Activated B cell treated with CpG ODN at 0.5 μM for 24 hours (primary cell): ENCODE data around the gene CDKN2AIPNL. TPM values are rescaled to one million over a fixed set of nuclear protein-coding genes. Genes with fewer than 3 reads are reported as not detected.

Experiments
- ATAC-seq: fragments of 200-7000 bp; cut with Tn5 transposase; one replicate; pipeline ENCODE4 v1.10.0; 2021; ENCODE audit warnings: low read depth, mild to moderate bottlenecking, moderate library complexity
- CTCF ChIA-PET: fragments of 350-600 bp; sonication (Branson Sonifier 250); formaldehyde crosslinking; loops from one replicate; lab custom pipeline; 2021; ENCODE audit warnings: antibody characterized with exemption; lab: Charles Lee
- POLR2A ChIA-PET: fragments of 350-600 bp; sonication (Branson Sonifier 250); formaldehyde crosslinking; loops from one replicate; lab custom pipeline; 2021; ENCODE audit warnings: antibody characterized with exemption; lab: Charles Lee
- DNase-seq: peaks from one replicate; pipeline ENCODE4 v3.0.0; 2022
- H3K27ac Mint-ChIP-seq: one replicate; pipeline ENCODE4 v1.8.0; 2020; ENCODE audit warnings: mixed read lengths
- H3K27me3 Mint-ChIP-seq: one replicate; pipeline ENCODE4 v1.8.0; 2021; ENCODE audit warnings: mixed read lengths
- H3K36me3 Mint-ChIP-seq: one replicate; pipeline ENCODE4 v1.8.0; 2021; ENCODE audit warnings: low read depth, mixed read lengths
- H3K4me1 Mint-ChIP-seq: one replicate; pipeline ENCODE4 v1.8.0; 2021; ENCODE audit warnings: mixed read lengths
- H3K4me3 Mint-ChIP-seq: one replicate; pipeline ENCODE4 v1.8.0; 2020; ENCODE audit warnings: mild to moderate bottlenecking, mixed read lengths
- H3K9me3 Mint-ChIP-seq: one replicate; pipeline ENCODE4 v1.8.0; 2020; ENCODE audit warnings: mixed read lengths
- CTCF ChIP-seq: fragments of 200-600 bp; IDR thresholded peaks from one replicate; pipeline ENCODE4 v1.8.0; 2022; ENCODE audit warnings: antibody characterized with exemption, mild to moderate bottlenecking
- intact Hi-C: fragments of 100-400 bp; cut with micrococcal nuclease; formaldehyde crosslinking; loops from one replicate; pipeline ENCODE4 v1.15.1; 2024
- total RNA-seq: library from RNA; stranded (reverse); gene quantifications from 2 replicates; pipeline ENCODE4 v1.2.3, GENCODE V29; 2022

Gene CDKN2AIPNL
- total RNA-seq, 1 donor from 2014 or later: 21.6 TPM

- POLR2A ChIA-PET: interaction anchor here (0.7 to 3.0 kb wide), 4 partner anchors 34 to 1016 kb away, joined by 3 to 81 read pairs (median 3); partner anchors contain the start of gene JADE2
- Mint-ChIP-seq H3K4me3 (no peak overlapping the region), H3K27ac (no peak overlapping the region), H3K27me3 (no peaks in the 10 kb centered on the region), H3K4me1 (peaks cover 31% of the 10 kb centered on the region), H3K9me3 (no peaks in the 10 kb centered on the region), H3K36me3 (peaks cover 7% of the 10 kb centered on the region)
- intact Hi-C loops: loop anchor here (10.0 kb wide), 1 partner anchor 108 kb away; no protein-coding TSS in a partner anchor
- no peak for TF ChIP-seq CTCF
- CTCF ChIA-PET: interaction anchor here (1.6 to 4.3 kb wide), 5 partner anchors 14 to 174 kb away, joined by 3 to 26 read pairs (median 20); no protein-coding TSS in a partner anchor
- ATAC-seq: no peak
- DNase-seq: no peak
Observed at GRCh38 chr5:134413046-134413445, 1.4 kb upstream of the CDKN2AIPNL start.

GRCh38 chr5:134411228-134411545 lies 494 bp downstream of the CDKN2AIPNL start:
- H3K4me1 Mint-ChIP-seq: peaks cover 31% of the 10 kb centered on the region
- H3K9me3 Mint-ChIP-seq: no peaks in the 10 kb centered on the region
- H3K27ac Mint-ChIP-seq: peak overlapping the region; percentile 85
- ChIA-PET CTCF (interaction anchor here (0.6 to 4.3 kb wide), 24 partner anchors 16 to 176 kb away, joined by 3 to 26 read pairs (median 4); partner anchors contain the start of gene UBE2B), POLR2A (interaction anchor here (0.6 to 3.0 kb wide), 26 partner anchors 9 to 491 kb away, joined by 3 to 81 read pairs (median 4); partner anchors contain the start of genes CAMLG, CDKL3, JADE2 and UBE2B)
- H3K36me3 Mint-ChIP-seq: peaks cover 14% of the 10 kb centered on the region
- no peaks in the 10 kb centered on the region for H3K27me3 Mint-ChIP-seq
- intact Hi-C loops: loop anchor here (1.0 to 10.0 kb wide), 6 partner anchors 40 to 176 kb away; partner anchors contain the start of gene UBE2B
- no peak for DNase-seq
- TF ChIP-seq CTCF: no peak
- ATAC-seq: no peak
- peak overlapping the region; percentile 95 for H3K4me3 Mint-ChIP-seq

- Mint-ChIP-seq H3K4me1 (peaks cover 31% of the 10 kb centered on the region), H3K36me3 (peaks cover 18% of the 10 kb centered on the region), H3K27me3 (no peaks in the 10 kb centered on the region), H3K4me3 (peak overlapping the region; percentile 95), H3K27ac (no peak overlapping the region), H3K9me3 (no peaks in the 10 kb centered on the region)
- intact Hi-C loops: loop anchor here (1.0 to 10.0 kb wide), 6 partner anchors 40 to 176 kb away; partner anchors contain the start of gene UBE2B
- ATAC-seq (no peak), DNase-seq (no peak)
- POLR2A ChIA-PET: interaction anchor here (0.6 to 3.0 kb wide), 20 partner anchors 10 to 491 kb away, joined by 3 to 81 read pairs (median 4); partner anchors contain the start of genes CAMLG, CDKL3, JADE2 and UBE2B
- no peak for TF ChIP-seq CTCF
- CTCF ChIA-PET: interaction anchor here (0.6 to 4.3 kb wide), 17 partner anchors 16 to 177 kb away, joined by 3 to 26 read pairs (median 4); partner anchors contain the start of gene UBE2B
Observed at GRCh38 chr5:134410822-134411221, 859 bp downstream of the CDKN2AIPNL start.

GRCh38 chr5:134409321-134409720 lies 2.4 kb downstream of the CDKN2AIPNL start:
- intact Hi-C loops: no loop called here
- no peak for DNase-seq
- Mint-ChIP-seq H3K27ac (no peak overlapping the region), H3K4me3 (peak overlapping the region; percentile 32), H3K4me1 (peaks cover 31% of the 10 kb centered on the region), H3K36me3 (peaks cover 22% of the 10 kb centered on the region), H3K27me3 (no peaks in the 10 kb centered on the region), H3K9me3 (no peaks in the 10 kb centered on the region)
- POLR2A ChIA-PET: interaction anchor here (0.6 to 1.5 kb wide), 3 partner anchors 25 to 183 kb away, joined by 3 read pairs; partner anchors contain the start of gene PPP2CA
- TF ChIP-seq CTCF: no peak
- CTCF ChIA-PET: no interaction called here
- ATAC-seq: no peak

- no peak for TF ChIP-seq CTCF
- ChIA-PET CTCF (no interaction called here), POLR2A (interaction anchor here (0.7 kb wide), 1 partner anchor 34 kb away, joined by 7 read pairs; no protein-coding TSS in a partner anchor)
- H3K4me1 Mint-ChIP-seq: peaks cover 22% of the 10 kb centered on the region
- H3K36me3 Mint-ChIP-seq: peaks cover 36% of the 10 kb centered on the region
- no peak overlapping the region for H3K4me3 Mint-ChIP-seq
- no peak overlapping the region for H3K27ac Mint-ChIP-seq
- ATAC-seq: no peak
- intact Hi-C loops: no loop called here
- no peak for DNase-seq
- no peaks in the 10 kb centered on the region for H3K9me3 Mint-ChIP-seq
- H3K27me3 Mint-ChIP-seq: no peaks in the 10 kb centered on the region
Observed at GRCh38 chr5:134406390-134406789, 5.3 kb downstream of the CDKN2AIPNL start.
